Rectal smooth muscle tissue (tissue), 1 donor: ENCODE measurements around the gene ALX3.

Source experiments
- H3K27ac ChIP-seq: one replicate; pipeline ENCODE4 v1.7.0; 2013; ENCODE audit warnings: low read depth, low read length, inconsistent platforms
- H3K27me3 ChIP-seq: one replicate; pipeline ENCODE4 v1.7.0; 2013; ENCODE audit warnings: low read length; ENCODE audit not compliant: control insufficient read depth, insufficient read depth
- H3K36me3 ChIP-seq: one replicate; pipeline ENCODE4 v1.7.0; 2013; ENCODE audit warnings: low read length; ENCODE audit not compliant: control insufficient read depth, insufficient read depth
- H3K4me1 ChIP-seq: one replicate; pipeline ENCODE4 v1.7.0; 2013; ENCODE audit warnings: low read length; ENCODE audit not compliant: control insufficient read depth, insufficient read depth
- H3K4me3 ChIP-seq: one replicate; pipeline ENCODE4 v1.7.0; 2013; ENCODE audit warnings: low read length
- H3K9ac ChIP-seq: one replicate; pipeline ENCODE4 v1.7.0; 2013; ENCODE audit warnings: low read length

ALX3 gene

DNA sequence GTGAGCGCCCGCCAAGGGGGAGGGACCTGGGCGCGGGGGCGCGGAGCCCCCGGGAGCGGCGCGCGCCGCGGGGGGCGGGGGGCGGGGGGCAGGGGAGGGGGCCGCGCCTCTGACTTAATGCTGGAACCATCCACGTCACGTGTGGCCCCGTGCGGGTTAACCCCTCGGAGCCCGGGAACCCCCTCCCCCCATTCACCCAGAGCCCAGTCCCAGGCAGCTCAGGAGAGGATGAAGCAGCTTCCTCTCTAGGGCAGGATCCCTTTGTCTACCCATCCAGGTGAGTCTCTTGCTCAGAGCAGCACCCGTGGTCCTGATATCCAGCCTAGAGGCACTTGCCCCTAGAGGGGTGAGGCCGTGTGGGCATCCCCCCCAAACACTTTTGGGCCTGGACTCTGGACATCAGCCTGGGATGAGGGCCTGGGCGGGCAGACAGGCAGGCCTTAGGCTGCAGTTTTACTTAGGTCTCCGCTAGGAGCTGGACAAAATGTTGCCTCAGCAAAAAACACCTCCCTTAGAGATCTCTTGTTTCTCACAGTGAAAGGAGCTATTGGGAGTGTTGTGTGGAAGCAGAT lies at the start of gene ALX3:
Gene ALX3, minus strand, starts transcription at position 2 of the 572 bp plus-strand sequence. CDS start 60 bp downstream, outside the sequence.
- H3K4me1 ChIP-seq = peaks cover 5% of the 10 kb centered on the region
- H3K27ac ChIP-seq = no peak within 1 kb of the TSS
- no peak within 1 kb of the TSS for H3K9ac ChIP-seq
- H3K4me3 ChIP-seq = no peak within 1 kb of the TSS
- H3K27me3 ChIP-seq = peaks cover 52% of the 10 kb centered on the region
- H3K36me3 ChIP-seq = no peaks in the 10 kb centered on the region

- H3K27ac ChIP-seq = no peak overlapping the region
- no peaks in the 10 kb centered on the region for H3K36me3 ChIP-seq
- H3K27me3 ChIP-seq = no peaks in the 10 kb centered on the region
- peaks cover 11% of the 10 kb centered on the region for H3K4me1 ChIP-seq
- H3K4me3 ChIP-seq = no peak overlapping the region
- no peak overlapping the region for H3K9ac ChIP-seq
Observed at GRCh38 chr1:110119843-110120242, 49.4 kb upstream of the ALX3 start.

- Histone ChIP-seq H3K36me3 (no peaks in the 10 kb centered on the region), H3K4me1 (peaks cover 11% of the 10 kb centered on the region), H3K27ac (no peak overlapping the region), H3K27me3 (no peaks in the 10 kb centered on the region), H3K4me3 (no peak overlapping the region), H3K9ac (no peak overlapping the region)
Observed at GRCh38 chr1:110118636-110119396, 48.3 kb upstream of the ALX3 start.

DNA sequence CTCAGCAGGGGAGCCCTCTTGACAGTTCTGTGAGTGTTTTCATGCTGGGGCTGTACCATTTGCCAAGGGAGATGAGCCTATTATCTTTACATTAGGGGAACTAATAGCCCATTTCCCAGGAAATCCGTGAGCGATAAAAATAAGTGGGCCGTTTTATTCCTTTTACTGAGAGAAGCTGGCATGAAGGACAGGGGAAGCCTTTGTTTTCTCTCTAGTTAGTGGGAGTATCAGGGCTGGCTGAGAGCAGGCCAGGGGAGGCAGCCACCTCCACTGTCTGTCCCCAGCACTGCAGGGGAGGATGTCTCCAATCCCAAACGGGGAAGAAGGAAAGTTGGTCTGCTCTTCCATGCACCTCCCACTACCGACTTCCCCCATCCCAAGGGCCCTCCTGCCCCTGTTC lies 44.3 kb upstream of the ALX3 start:
- Histone ChIP-seq H3K27ac (no peak overlapping the region), H3K4me3 (no peak overlapping the region), H3K36me3 (no peaks in the 10 kb centered on the region), H3K9ac (no peak overlapping the region), H3K4me1 (no peaks in the 10 kb centered on the region), H3K27me3 (no peaks in the 10 kb centered on the region)

DNA sequence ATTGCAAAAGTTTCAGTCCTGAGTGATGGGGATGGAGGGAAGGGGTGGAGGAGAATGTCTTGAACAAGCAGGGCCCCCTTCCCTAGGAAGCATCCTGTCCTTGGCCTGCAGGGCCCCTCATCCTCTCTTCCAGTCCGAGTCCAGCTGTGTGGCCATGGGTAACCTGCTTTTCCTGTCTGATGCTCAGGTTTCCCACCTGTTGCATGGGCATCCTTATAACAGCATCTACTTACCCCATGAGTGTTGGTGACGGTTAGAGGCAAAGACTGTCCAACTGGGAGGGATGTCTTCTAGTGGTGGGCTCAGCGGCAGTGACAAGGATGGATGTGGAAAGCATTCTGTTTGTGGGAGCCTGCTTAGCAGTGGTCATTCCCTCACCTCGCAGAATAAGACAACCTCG lies 43.7 kb upstream of the ALX3 start:
- no peaks in the 10 kb centered on the region for H3K36me3 ChIP-seq
- H3K27me3 ChIP-seq = no peaks in the 10 kb centered on the region
- no peak overlapping the region for H3K9ac ChIP-seq
- H3K4me3 ChIP-seq = no peak overlapping the region
- no peak overlapping the region for H3K27ac ChIP-seq
- H3K4me1 ChIP-seq = no peaks in the 10 kb centered on the region

GRCh38 chr1:110113551-110113950 lies 43.1 kb upstream of the ALX3 start:
- Histone ChIP-seq H3K4me1 (no peaks in the 10 kb centered on the region), H3K27ac (no peak overlapping the region), H3K36me3 (no peaks in the 10 kb centered on the region), H3K4me3 (no peak overlapping the region), H3K27me3 (no peaks in the 10 kb centered on the region), H3K9ac (no peak overlapping the region)

GRCh38 chr1:110112656-110113055 lies 42.2 kb upstream of the ALX3 start:
- H3K27ac ChIP-seq = no peak overlapping the region
- no peak overlapping the region for H3K9ac ChIP-seq
- no peaks in the 10 kb centered on the region for H3K27me3 ChIP-seq
- H3K36me3 ChIP-seq = no peaks in the 10 kb centered on the region
- H3K4me1 ChIP-seq = no peaks in the 10 kb centered on the region
- no peak overlapping the region for H3K4me3 ChIP-seq

GRCh38 chr1:110112143-110112542 lies 41.7 kb upstream of the ALX3 start, which contains the start of gene UBL4B:
TSS of gene UBL4B (plus strand) at chr1:110112443. CDS start at chr1:110112535, 92 bp downstream.
- H3K4me1 ChIP-seq = no peaks in the 10 kb centered on the region
- H3K27me3 ChIP-seq = no peaks in the 10 kb centered on the region
- no peak within 1 kb of the TSS for H3K4me3 ChIP-seq
- H3K9ac ChIP-seq = no peak within 1 kb of the TSS
- no peak within 1 kb of the TSS for H3K27ac ChIP-seq
- H3K36me3 ChIP-seq = no peaks in the 10 kb centered on the region

GRCh38 chr1:110111081-110111480 lies 40.6 kb upstream of the ALX3 start:
- H3K9ac ChIP-seq = no peak overlapping the region
- H3K36me3 ChIP-seq = no peaks in the 10 kb centered on the region
- no peaks in the 10 kb centered on the region for H3K4me1 ChIP-seq
- H3K27me3 ChIP-seq = no peaks in the 10 kb centered on the region
- no peak overlapping the region for H3K4me3 ChIP-seq
- no peak overlapping the region for H3K27ac ChIP-seq

- Histone ChIP-seq H3K27ac (no peak overlapping the region), H3K4me3 (no peak overlapping the region), H3K36me3 (no peaks in the 10 kb centered on the region), H3K9ac (no peak overlapping the region), H3K4me1 (no peaks in the 10 kb centered on the region), H3K27me3 (no peaks in the 10 kb centered on the region)
Observed at GRCh38 chr1:110107867-110108469, 37.5 kb upstream of the ALX3 start.

- Histone ChIP-seq H3K4me1 (no peaks in the 10 kb centered on the region), H3K9ac (no peak overlapping the region), H3K27me3 (no peaks in the 10 kb centered on the region), H3K4me3 (no peak overlapping the region), H3K27ac (no peak overlapping the region), H3K36me3 (no peaks in the 10 kb centered on the region)
Observed at GRCh38 chr1:110106013-110106941, 35.8 kb upstream of the ALX3 start.

DNA sequence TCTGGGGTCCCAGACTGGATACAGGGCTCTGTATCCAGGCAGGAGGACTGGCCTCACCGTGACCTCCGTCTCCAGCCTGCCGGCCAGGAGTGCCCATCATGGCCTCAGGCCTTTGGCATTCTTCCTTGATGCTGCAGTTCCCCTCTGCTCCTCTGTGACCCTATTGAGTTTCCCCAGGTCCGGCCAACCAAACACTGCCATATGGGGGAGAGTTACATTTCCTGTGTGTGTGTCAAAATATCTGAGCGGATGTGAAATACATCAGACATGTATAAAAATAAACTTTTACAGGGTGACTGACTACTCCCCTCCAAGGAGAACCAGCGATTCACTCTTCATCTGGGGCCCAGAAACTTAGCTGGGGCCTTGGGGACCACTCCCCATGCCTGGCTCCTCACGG lies 31.6 kb upstream of the ALX3 start:
- H3K27ac ChIP-seq = no peak overlapping the region
- no peaks in the 10 kb centered on the region for H3K4me1 ChIP-seq
- no peak overlapping the region for H3K9ac ChIP-seq
- H3K27me3 ChIP-seq = no peaks in the 10 kb centered on the region
- no peaks in the 10 kb centered on the region for H3K36me3 ChIP-seq
- H3K4me3 ChIP-seq = no peak overlapping the region
